ENCODE data around the gene CCDC158. TPM values are rescaled to one million over a fixed set of nuclear protein-coding genes. Genes with fewer than 3 reads are reported as not detected.

CCDC158 gene
- total and polyA plus RNA-seq, 2 donors from 2014 or later: 0.24 to 1.0 TPM

GRCh38 chr4:76410636-76411035 is 10.3 kb downstream of the CCDC158 start:
- DNase-seq (no peak), FAIRE-seq (no peak)
- Histone ChIP-seq H3K9me3 (ENCODE audit: control insufficient read depth in 2 of 3, insufficient read depth in 1 of 3, low read length in 3 of 3) (no peaks in the 10 kb centered on the region), H3K9ac (ENCODE audit: low read length in 3 of 3) (no peak overlapping the region), H3K4me1 (ENCODE audit: control insufficient read depth in 2 of 3, insufficient read depth in 2 of 3, low read depth in 1 of 3, low read length in 3 of 3) (no peaks in the 10 kb centered on the region), H3K4me3 (ENCODE audit: low read length in 3 of 3) (no peak overlapping the region), H3K27ac (ENCODE audit: low read depth in 2 of 2, low read length in 2 of 2) (no peak overlapping the region), H3K27me3 (ENCODE audit: control insufficient read depth, insufficient read depth, low read length) (no peaks in the 10 kb centered on the region), H3K36me3 (ENCODE audit: control insufficient read depth in 2 of 3, insufficient read depth in 3 of 3, low read length in 3 of 3) (no peaks in the 10 kb centered on the region)
- intact Hi-C loops (cut with DNase I): no loop called here
- TF ChIP-seq CTCF (IDR thresholded peaks at IDR 0.05; ENCODE audit: borderline replicate concordance, extremely low read depth, insufficient read depth): no peak

GRCh38 chr4:76407440-76408119 is 13.4 kb downstream of the CCDC158 start:
- Histone ChIP-seq H3K36me3 (ENCODE audit: control insufficient read depth in 2 of 3, insufficient read depth in 3 of 3, low read length in 3 of 3) (no peaks in the 10 kb centered on the region), H3K4me1 (ENCODE audit: control insufficient read depth in 2 of 3, insufficient read depth in 2 of 3, low read depth in 1 of 3, low read length in 3 of 3) (no peaks in the 10 kb centered on the region), H3K9ac (ENCODE audit: low read length in 3 of 3) (no peak overlapping the region), H3K27me3 (ENCODE audit: control insufficient read depth, insufficient read depth, low read length) (no peaks in the 10 kb centered on the region), H3K27ac (ENCODE audit: low read depth in 2 of 2, low read length in 2 of 2) (no peak overlapping the region), H3K9me3 (ENCODE audit: control insufficient read depth in 2 of 3, insufficient read depth in 1 of 3, low read length in 3 of 3) (no peaks in the 10 kb centered on the region), H3K4me3 (ENCODE audit: low read length in 3 of 3) (no peak overlapping the region)
- intact Hi-C loops (cut with DNase I): no loop called here
- no peak for TF ChIP-seq CTCF (IDR thresholded peaks at IDR 0.05; ENCODE audit: borderline replicate concordance, extremely low read depth, insufficient read depth)
- DNase-seq (no peak), FAIRE-seq (no peak)

- no peak for FAIRE-seq
- DNase-seq: no peak
- Histone ChIP-seq H3K27ac (ENCODE audit: low read depth in 2 of 2, low read length in 2 of 2) (no peak overlapping the region), H3K9ac (ENCODE audit: low read length in 3 of 3) (no peak overlapping the region), H3K27me3 (ENCODE audit: control insufficient read depth, insufficient read depth, low read length) (no peaks in the 10 kb centered on the region), H3K9me3 (ENCODE audit: control insufficient read depth in 2 of 3, insufficient read depth in 1 of 3, low read length in 3 of 3) (no peaks in the 10 kb centered on the region), H3K4me1 (ENCODE audit: control insufficient read depth in 2 of 3, insufficient read depth in 2 of 3, low read depth in 1 of 3, low read length in 3 of 3) (no peaks in the 10 kb centered on the region), H3K36me3 (ENCODE audit: control insufficient read depth in 2 of 3, insufficient read depth in 3 of 3, low read length in 3 of 3) (no peaks in the 10 kb centered on the region), H3K4me3 (ENCODE audit: low read length in 3 of 3) (no peak overlapping the region)
- intact Hi-C loops (cut with DNase I): no loop called here
- no peak for TF ChIP-seq CTCF (IDR thresholded peaks at IDR 0.05; ENCODE audit: borderline replicate concordance, extremely low read depth, insufficient read depth)
These were observed 14.9 kb downstream of the CCDC158 start for GRCh38 chr4:76406081-76406480.

- intact Hi-C loops (cut with DNase I): no loop called here
- Histone ChIP-seq H3K4me1 (ENCODE audit: control insufficient read depth in 2 of 3, insufficient read depth in 2 of 3, low read depth in 1 of 3, low read length in 3 of 3) (no peaks in the 10 kb centered on the region), H3K36me3 (ENCODE audit: control insufficient read depth in 2 of 3, insufficient read depth in 3 of 3, low read length in 3 of 3) (no peaks in the 10 kb centered on the region), H3K9me3 (ENCODE audit: control insufficient read depth in 2 of 3, insufficient read depth in 1 of 3, low read length in 3 of 3) (no peaks in the 10 kb centered on the region), H3K27me3 (ENCODE audit: control insufficient read depth, insufficient read depth, low read length) (no peaks in the 10 kb centered on the region), H3K9ac (ENCODE audit: low read length in 3 of 3) (no peak overlapping the region), H3K4me3 (ENCODE audit: low read length in 3 of 3) (no peak overlapping the region), H3K27ac (ENCODE audit: low read depth in 2 of 2, low read length in 2 of 2) (no peak overlapping the region)
- FAIRE-seq (no peak), DNase-seq (no peak)
- no peak for TF ChIP-seq CTCF (IDR thresholded peaks at IDR 0.05; ENCODE audit: borderline replicate concordance, extremely low read depth, insufficient read depth)
These were observed 19.3 kb downstream of the CCDC158 start for GRCh38 chr4:76401654-76402053.

Data from kidney (tissue), 14 donors.